Measurements from ENCODE around the gene CLPTM1. TPM values are rescaled to one million over a fixed set of nuclear protein-coding genes. Genes with fewer than 3 reads are reported as not detected.
"Not testable (repeated sequence)": the region's sequence is repeated elsewhere in the genome, so short reads cannot be mapped to it uniquely, and the experiment has no call there.

Gene CLPTM1
- total and polyA plus RNA-seq, 8 donors, result 67.1 to 118 (median 71.5) TPM

GRCh38 chr19:44990966-44991365 is 35.8 kb downstream of the CLPTM1 start:
- intact Hi-C loops (cut with DNase I), result no loop called here
- peaks cover 0 to 83% of the 10 kb centered on the region in 2 donors for H3K36me3 ChIP-seq
- no peaks in the 10 kb centered on the region for H3K27me3 ChIP-seq
- no peaks in the 10 kb centered on the region for H3K9me3 ChIP-seq
- TF ChIP-seq CTCF (IDR thresholded peaks at IDR 0.05), result no peak
- no peaks in the 10 kb centered on the region for H3K4me1 ChIP-seq
- no peak overlapping the region for H3K27ac ChIP-seq
- ATAC-seq (no peak), DNase-seq (no peak)
- no peak overlapping the region for H3K4me3 ChIP-seq

- Histone ChIP-seq H3K27me3 (no peaks in the 10 kb centered on the region), H3K4me1 (no peaks in the 10 kb centered on the region), H3K9me3 (no peaks in the 10 kb centered on the region), H3K36me3 (peaks cover 0 to 68% of the 10 kb centered on the region in 2 donors), H3K27ac (no peak overlapping the region), H3K4me3 (no peak overlapping the region)
- TF ChIP-seq CTCF (IDR thresholded peaks at IDR 0.05), result no peak
- DNase-seq, result no peak
- no peak for ATAC-seq
- intact Hi-C loops (cut with DNase I), result no loop called here
These were observed 37.4 kb downstream of the CLPTM1 start for GRCh38 chr19:44992336-44993163.

- intact Hi-C loops (cut with DNase I), result no loop called here
- H3K4me1 ChIP-seq, result no peaks in the 10 kb centered on the region
- DNase-seq (no peak), ATAC-seq (no peak)
- TF ChIP-seq CTCF (IDR thresholded peaks at IDR 0.05), result no peak
- no peak overlapping the region for H3K27ac ChIP-seq
- no peaks in the 10 kb centered on the region for H3K9me3 ChIP-seq
- no peaks in the 10 kb centered on the region for H3K27me3 ChIP-seq
- H3K36me3 ChIP-seq, result peaks cover 0 to 58% of the 10 kb centered on the region in 2 donors
- no peak overlapping the region for H3K4me3 ChIP-seq
These were observed 38.3 kb downstream of the CLPTM1 start for GRCh38 chr19:44993526-44993925.

GRCh38 chr19:44993926-44994537 is 38.9 kb downstream of the CLPTM1 start:
- H3K27ac ChIP-seq, result no peak overlapping the region
- intact Hi-C loops (cut with DNase I), result no loop called here
- no peak for DNase-seq
- no peak for TF ChIP-seq CTCF (IDR thresholded peaks at IDR 0.05)
- no peak for ATAC-seq
- no peaks in the 10 kb centered on the region for H3K27me3 ChIP-seq
- H3K36me3 ChIP-seq, result peaks cover 0 to 53% of the 10 kb centered on the region in 2 donors
- H3K4me1 ChIP-seq, result no peaks in the 10 kb centered on the region
- no peak overlapping the region for H3K4me3 ChIP-seq
- no peaks in the 10 kb centered on the region for H3K9me3 ChIP-seq

- ATAC-seq, result no peak
- Histone ChIP-seq H3K4me1 (peaks cover 5 to 15% of the 10 kb centered on the region in 2 donors), H3K4me3 (no peak overlapping the region), H3K27ac (no peak overlapping the region), H3K36me3 (peaks cover 0 to 16% of the 10 kb centered on the region in 2 donors), H3K27me3 (no peaks in the 10 kb centered on the region), H3K9me3 (no peaks in the 10 kb centered on the region)
- intact Hi-C loops (cut with DNase I), result no loop called here
- no peak for TF ChIP-seq CTCF (IDR thresholded peaks at IDR 0.05)
- no peak for DNase-seq
These were observed 42.8 kb downstream of the CLPTM1 start for GRCh38 chr19:44998025-44998424.

GRCh38 chr19:44999131-44999925 is 44.1 kb downstream of the CLPTM1 start:
- H3K27ac ChIP-seq; H3K9me3 ChIP-seq; H3K4me3 ChIP-seq; DNase-seq; H3K27me3 ChIP-seq; intact Hi-C loops (cut with DNase I); ATAC-seq: not testable (repeated sequence)
- peaks cover 0 to 16% of the 10 kb centered on the region in 2 donors for H3K36me3 ChIP-seq
- peaks cover 5 to 15% of the 10 kb centered on the region in 2 donors for H3K4me1 ChIP-seq

- intact Hi-C loops (cut with DNase I); H3K9me3 ChIP-seq; ATAC-seq; H3K27me3 ChIP-seq; DNase-seq: not testable (repeated sequence)
- peaks cover 0 to 29% of the 10 kb centered on the region in 2 donors for H3K36me3 ChIP-seq
- peaks cover 5 to 15% of the 10 kb centered on the region in 2 donors for H3K4me1 ChIP-seq
- H3K27ac ChIP-seq, result peak overlapping the region; percentile 42 to 98
- peak overlapping the region; percentile 8 to 70 for H3K4me3 ChIP-seq
These were observed 45.5 kb downstream of the CLPTM1 start for GRCh38 chr19:45000665-45001064.

Measured in left lung (tissue), 10 donors.